ENCODE data around the gene SYP.

Gene SYP

GRCh38 chrX:49186125-49187027 is 13.6 kb downstream of the SYP start, which contains the start of gene PRICKLE3:
Gene PRICKLE3 (minus strand): TSS chrX:49186373. CDS start chrX:49186297, 76 bp downstream.
- Histone ChIP-seq H3K4me2 (peak within 1 kb of the TSS; percentile 87), H3K27ac (peak within 1 kb of the TSS; percentile 76), H4K20me1 (peaks cover 15% of the 10 kb centered on the region; the same call in 1 of the 2 replicates), H3K4me3 (peak within 1 kb of the TSS; percentile 81), H3K9ac (peak within 1 kb of the TSS; percentile 83), H3K4me1 (peaks cover 28% of the 10 kb centered on the region), H3K27me3 (no peaks in the 10 kb centered on the region), H3K9me3 (peaks cover 7% of the 10 kb centered on the region), H3K36me3 (peaks cover 19% of the 10 kb centered on the region)
- no peak for TF ChIP-seq Cebpa-rat (IDR thresholded peaks at IDR 0.05)

GRCh38 chrX:49184294-49185281 is 15.4 kb downstream of the SYP start:
- peaks cover 20% of the 10 kb centered on the region for H3K4me1 ChIP-seq
- TF ChIP-seq Cebpa-rat (IDR thresholded peaks at IDR 0.05): no peak
- peak overlapping the region; percentile 81 for H3K4me3 ChIP-seq
- peak overlapping the region; percentile 87 for H3K4me2 ChIP-seq
- no peaks in the 10 kb centered on the region for H3K27me3 ChIP-seq
- peak overlapping the region; percentile 83 for H3K9ac ChIP-seq
- peaks cover 15% of the 10 kb centered on the region; the same call in 1 of the 2 replicates for H4K20me1 ChIP-seq
- peaks cover 33% of the 10 kb centered on the region for H3K36me3 ChIP-seq
- peaks cover 7% of the 10 kb centered on the region for H3K9me3 ChIP-seq
- H3K27ac ChIP-seq: peak overlapping the region; percentile 60

- Histone ChIP-seq H3K4me1 (peaks cover 16% of the 10 kb centered on the region), H3K4me2 (peak overlapping the region; percentile 87), H3K4me3 (no peak overlapping the region), H3K27ac (no peak overlapping the region), H3K27me3 (no peaks in the 10 kb centered on the region), H3K9me3 (peaks cover 7% of the 10 kb centered on the region), H3K36me3 (peaks cover 41% of the 10 kb centered on the region), H4K20me1 (peaks cover 15% of the 10 kb centered on the region; the same call in 1 of the 2 replicates), H3K9ac (no peak overlapping the region)
- no peak for TF ChIP-seq Cebpa-rat (IDR thresholded peaks at IDR 0.05)
Measured at GRCh38 chrX:49183701-49184281, 16.2 kb downstream of the SYP start.

DNA sequence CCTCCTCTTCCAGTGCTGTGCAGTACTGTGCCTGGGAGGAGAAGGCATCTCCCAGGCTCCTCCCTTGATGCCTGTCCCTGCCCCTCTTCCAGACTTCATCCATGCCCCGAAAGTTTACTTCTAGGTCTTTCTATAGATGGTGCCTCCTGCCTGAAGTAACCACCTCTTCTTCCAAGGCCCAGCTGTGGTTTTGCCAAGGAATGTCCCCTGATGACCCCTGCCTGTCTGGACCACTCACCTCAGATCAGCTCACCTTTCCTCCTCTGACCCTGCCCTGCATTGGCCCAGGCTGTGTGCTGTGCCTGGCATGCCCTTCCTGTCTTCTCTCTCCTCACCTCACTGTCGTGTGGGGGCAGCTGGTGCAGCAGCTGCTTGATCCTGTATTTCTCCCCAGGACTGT is 20.6 kb downstream of the SYP start:
- Histone ChIP-seq H3K4me3 (no peak overlapping the region), H3K4me1 (no peaks in the 10 kb centered on the region), H3K36me3 (peaks cover 81% of the 10 kb centered on the region), H3K9ac (no peak overlapping the region), H3K4me2 (no peak overlapping the region), H3K27ac (no peak overlapping the region), H4K20me1 (peaks cover 12% of the 10 kb centered on the region; the same call in 1 of the 2 replicates), H3K9me3 (peaks cover 18% of the 10 kb centered on the region), H3K27me3 (no peaks in the 10 kb centered on the region)
- no peak for TF ChIP-seq Cebpa-rat (IDR thresholded peaks at IDR 0.05)

GRCh38 chrX:49178537-49178936 is 21.5 kb downstream of the SYP start:
- Histone ChIP-seq H3K4me1 (no peaks in the 10 kb centered on the region), H3K4me3 (no peak overlapping the region), H3K36me3 (peaks cover 84% of the 10 kb centered on the region), H3K4me2 (no peak overlapping the region), H3K9me3 (peaks cover 16% of the 10 kb centered on the region; the same call in 1 of the 2 replicates), H3K27ac (no peak overlapping the region), H3K27me3 (no peaks in the 10 kb centered on the region), H3K9ac (no peak overlapping the region), H4K20me1 (peaks cover 4% of the 10 kb centered on the region; the same call in 1 of the 2 replicates)
- no peak for TF ChIP-seq Cebpa-rat (IDR thresholded peaks at IDR 0.05)

GRCh38 chrX:49177873-49178480 is 22.0 kb downstream of the SYP start:
- no peak overlapping the region for H3K9ac ChIP-seq

GRCh38 chrX:49177338-49177833 is 22.6 kb downstream of the SYP start:
- H4K20me1 ChIP-seq: no peaks in the 10 kb centered on the region
- no peak overlapping the region for H3K9ac ChIP-seq
- peaks cover 23% of the 10 kb centered on the region for H3K9me3 ChIP-seq
- H3K4me2 ChIP-seq: no peak overlapping the region
- no peaks in the 10 kb centered on the region for H3K27me3 ChIP-seq
- no peak for TF ChIP-seq Cebpa-rat (IDR thresholded peaks at IDR 0.05)
- no peak overlapping the region for H3K4me3 ChIP-seq
- no peak overlapping the region for H3K27ac ChIP-seq
- H3K4me1 ChIP-seq: peaks cover 9% of the 10 kb centered on the region
- H3K36me3 ChIP-seq: peaks cover 73% of the 10 kb centered on the region

More at GRCh38 chrX:49177873-49178480, 22.0 kb downstream of the SYP start:
- Histone ChIP-seq H4K20me1 (no peaks in the 10 kb centered on the region), H3K4me3 (no peak overlapping the region), H3K9me3 (peaks cover 21% of the 10 kb centered on the region), H3K27ac (no peak overlapping the region), H3K4me2 (no peak overlapping the region), H3K4me1 (peaks cover 5% of the 10 kb centered on the region), H3K36me3 (peaks cover 79% of the 10 kb centered on the region), H3K27me3 (no peaks in the 10 kb centered on the region)
- no peak for TF ChIP-seq Cebpa-rat (IDR thresholded peaks at IDR 0.05)

DNA sequence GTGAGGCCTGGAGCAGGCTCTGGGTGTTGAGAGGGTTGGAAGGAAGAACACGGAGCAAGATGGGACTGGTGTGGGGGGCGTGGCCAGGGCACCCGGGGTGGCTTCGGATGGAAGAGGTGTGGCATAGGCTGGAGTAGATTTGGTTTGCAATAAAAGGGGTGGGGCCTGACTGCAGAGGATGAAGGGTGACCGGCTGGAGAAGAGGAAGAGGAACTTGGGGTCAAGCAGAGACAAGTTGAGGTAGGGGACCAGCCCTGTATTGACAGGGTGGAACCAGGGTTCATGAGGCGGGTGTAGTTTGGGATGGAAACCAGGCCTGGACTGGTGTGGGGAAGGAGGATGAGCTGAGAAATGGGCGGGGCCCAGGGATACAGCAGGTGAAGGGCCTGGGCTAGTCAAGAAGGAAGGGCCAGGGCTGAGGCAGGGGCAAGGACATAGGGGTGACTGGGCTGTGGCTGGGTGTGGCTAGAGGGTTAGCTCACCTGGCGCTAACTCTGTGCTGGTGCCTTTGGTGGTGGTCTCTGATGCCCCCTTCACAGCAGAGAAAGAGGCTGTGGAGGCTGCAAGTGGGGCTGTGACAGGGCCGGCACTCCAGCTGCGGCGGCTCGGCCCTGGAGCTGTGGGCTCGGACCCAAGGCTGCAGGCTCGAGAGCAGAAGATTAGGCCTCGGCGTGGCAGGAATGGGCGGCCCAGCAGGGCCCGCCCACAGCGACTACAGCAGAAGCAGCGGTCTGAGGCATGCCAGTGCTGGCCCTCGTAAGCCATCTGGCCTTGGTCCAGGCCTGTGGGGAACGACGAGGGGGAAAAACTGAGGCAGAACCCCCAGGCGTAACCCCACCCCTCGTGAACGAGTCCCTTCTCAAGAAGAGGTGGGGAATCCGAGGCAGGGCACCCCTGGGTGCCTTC is 23.3 kb downstream of the SYP start:
- H3K36me3 ChIP-seq: peaks cover 68% of the 10 kb centered on the region

More for the DNA sequence above, 23.3 kb downstream of the SYP start:
- Histone ChIP-seq H3K27ac (no peak overlapping the region), H3K4me1 (peaks cover 9% of the 10 kb centered on the region), H4K20me1 (no peaks in the 10 kb centered on the region), H3K4me2 (no peak overlapping the region), H3K27me3 (no peaks in the 10 kb centered on the region), H3K4me3 (no peak overlapping the region), H3K9me3 (peaks cover 30% of the 10 kb centered on the region), H3K9ac (no peak overlapping the region)
- no peak for TF ChIP-seq Cebpa-rat (IDR thresholded peaks at IDR 0.05)

Measured in BLaER1 (cell line).